ENCODE data around the gene MAJIN. TPM values are rescaled to one million over a fixed set of nuclear protein-coding genes. Genes with fewer than 3 reads are reported as not detected.
A peak's percentile ranks its signal among the peaks of the same experiment; 100 is the strongest.
"Not testable (repeated sequence)": the region's sequence is repeated elsewhere in the genome, so short reads cannot be mapped to it uniquely, and the experiment has no call there.

MAJIN gene
- total RNA-seq, 1 experiment from 2014 or later, result not detected

DNA sequence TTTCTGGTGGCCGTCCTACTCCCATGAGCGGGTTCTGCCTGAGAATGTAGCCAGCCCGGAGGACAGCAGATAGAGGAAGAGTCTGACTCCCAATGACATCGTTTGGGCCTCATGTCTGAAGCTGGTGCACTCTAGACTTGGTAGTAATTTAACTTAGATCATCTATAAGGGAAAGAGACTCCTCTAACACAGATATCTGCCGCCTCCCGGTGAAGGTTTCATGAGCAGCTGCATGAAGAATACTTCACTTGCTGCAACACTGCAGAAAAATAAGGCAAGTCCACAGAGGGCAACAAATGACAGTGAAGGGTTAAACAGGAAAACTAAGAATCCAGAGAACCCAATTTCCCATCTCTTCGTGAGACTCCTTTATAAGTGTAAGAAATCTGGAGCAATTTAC, 36.1 kb upstream of the MAJIN start:
- no peaks in the 10 kb centered on the region for H3K36me3 Mint-ChIP-seq (ENCODE audit: insufficient read depth, unreplicated experiment)
- no peak for DNase-seq (ENCODE audit: unreplicated experiment)
- ChIA-PET CTCF (interaction anchor here (0.6 to 2.2 kb wide), 5 partner anchors 9 to 229 kb away, joined by 3 to 8 read pairs (median 4); partner anchors contain the start of gene BATF2), POLR2A (interaction anchor here (1.0 to 2.1 kb wide), 7 partner anchors 20 to 229 kb away, joined by 3 to 16 read pairs (median 5); partner anchors contain the start of genes ATG2A, FAU, MRPL49 and PPP2R5B)
- intact Hi-C loops (cut with micrococcal nuclease), result loop anchor here (1.0 kb wide), 1 partner anchor 161 kb away; no protein-coding TSS in a partner anchor
- BruUV-seq (replicated peaks), result no TSS peak
- H3K27ac Mint-ChIP-seq (ENCODE audit: low read depth, unreplicated experiment), result peak overlapping the region; percentile 95
- TF ChIP-seq, protein P1, sequence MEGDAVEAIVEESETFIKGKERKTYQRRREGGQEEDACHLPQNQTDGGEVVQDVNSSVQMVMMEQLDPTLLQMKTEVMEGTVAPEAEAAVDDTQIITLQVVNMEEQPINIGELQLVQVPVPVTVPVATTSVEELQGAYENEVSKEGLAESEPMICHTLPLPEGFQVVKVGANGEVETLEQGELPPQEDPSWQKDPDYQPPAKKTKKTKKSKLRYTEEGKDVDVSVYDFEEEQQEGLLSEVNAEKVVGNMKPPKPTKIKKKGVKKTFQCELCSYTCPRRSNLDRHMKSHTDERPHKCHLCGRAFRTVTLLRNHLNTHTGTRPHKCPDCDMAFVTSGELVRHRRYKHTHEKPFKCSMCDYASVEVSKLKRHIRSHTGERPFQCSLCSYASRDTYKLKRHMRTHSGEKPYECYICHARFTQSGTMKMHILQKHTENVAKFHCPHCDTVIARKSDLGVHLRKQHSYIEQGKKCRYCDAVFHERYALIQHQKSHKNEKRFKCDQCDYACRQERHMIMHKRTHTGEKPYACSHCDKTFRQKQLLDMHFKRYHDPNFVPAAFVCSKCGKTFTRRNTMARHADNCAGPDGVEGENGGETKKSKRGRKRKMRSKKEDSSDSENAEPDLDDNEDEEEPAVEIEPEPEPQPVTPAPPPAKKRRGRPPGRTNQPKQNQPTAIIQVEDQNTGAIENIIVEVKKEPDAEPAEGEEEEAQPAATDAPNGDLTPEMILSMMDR (IDR thresholded peaks at IDR 0.05; ENCODE audit: unreplicated experiment), result no peak
- no peaks in the 10 kb centered on the region for H3K9me3 Mint-ChIP-seq (ENCODE audit: unreplicated experiment)
- H3K27me3 Mint-ChIP-seq (ENCODE audit: insufficient read depth, unreplicated experiment), result no peaks in the 10 kb centered on the region
- peaks cover 3% of the 10 kb centered on the region for H3K4me1 Mint-ChIP-seq (ENCODE audit: insufficient read depth, unreplicated experiment)
- no peak overlapping the region for H3K4me3 Mint-ChIP-seq (ENCODE audit: unreplicated experiment)

DNA sequence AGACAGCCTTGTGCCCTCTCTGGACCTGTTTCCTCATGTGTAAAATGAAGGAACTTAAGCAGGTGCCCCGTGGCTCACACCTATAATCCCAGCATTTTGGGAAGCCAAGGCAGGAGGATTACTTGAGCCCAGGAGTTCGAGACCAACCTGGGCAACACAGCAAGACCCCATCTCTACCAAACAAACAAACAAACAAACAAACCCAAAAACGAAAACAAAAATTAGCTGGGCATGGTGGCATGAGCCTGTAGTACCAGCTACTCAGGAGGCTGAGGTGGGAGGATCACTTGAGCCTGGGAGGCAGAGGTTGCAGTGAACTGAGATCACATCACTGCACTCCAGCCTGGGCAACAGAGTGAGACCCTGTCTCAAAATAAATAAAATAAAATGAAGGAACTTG, 32.1 kb upstream of the MAJIN start:
- H3K27me3 Mint-ChIP-seq (ENCODE audit: insufficient read depth, unreplicated experiment); DNase-seq (ENCODE audit: unreplicated experiment); H3K36me3 Mint-ChIP-seq (ENCODE audit: insufficient read depth, unreplicated experiment); H3K4me3 Mint-ChIP-seq (ENCODE audit: unreplicated experiment); H3K27ac Mint-ChIP-seq (ENCODE audit: low read depth, unreplicated experiment); BruUV-seq (replicated peaks); intact Hi-C loops (cut with micrococcal nuclease); H3K9me3 Mint-ChIP-seq (ENCODE audit: unreplicated experiment); H3K4me1 Mint-ChIP-seq (ENCODE audit: insufficient read depth, unreplicated experiment): not testable (repeated sequence)
- ChIA-PET POLR2A (interaction anchor here (1.7 kb wide), 1 partner anchor 11 kb away, joined by 4 read pairs; no protein-coding TSS in a partner anchor), CTCF (interaction anchor here (0.8 to 2.0 kb wide), 2 partner anchors 10 to 73 kb away, joined by 3 to 8 read pairs; partner anchors contain the start of gene ARL2)

- H3K9me3 Mint-ChIP-seq (ENCODE audit: unreplicated experiment), result no peaks in the 10 kb centered on the region
- no TSS peak for BruUV-seq (replicated peaks)
- TF ChIP-seq, protein P1 (IDR thresholded peaks at IDR 0.05; ENCODE audit: unreplicated experiment), result no peak
- no peaks in the 10 kb centered on the region for H3K4me1 Mint-ChIP-seq (ENCODE audit: insufficient read depth, unreplicated experiment)
- no peak overlapping the region for H3K27ac Mint-ChIP-seq (ENCODE audit: low read depth, unreplicated experiment)
- H3K4me3 Mint-ChIP-seq (ENCODE audit: unreplicated experiment), result no peak overlapping the region
- no peaks in the 10 kb centered on the region for H3K27me3 Mint-ChIP-seq (ENCODE audit: insufficient read depth, unreplicated experiment)
- CTCF ChIA-PET, result no interaction called here
- POLR2A ChIA-PET, result interaction anchor here (1.7 kb wide), 1 partner anchor 10 kb away, joined by 4 read pairs; no protein-coding TSS in a partner anchor
- no peak for DNase-seq (ENCODE audit: unreplicated experiment)
- intact Hi-C loops (cut with micrococcal nuclease), result no loop called here
- no peaks in the 10 kb centered on the region for H3K36me3 Mint-ChIP-seq (ENCODE audit: insufficient read depth, unreplicated experiment)
Measured at GRCh38 chr11:65003282-65003681, 31.4 kb upstream of the MAJIN start.

- Mint-ChIP-seq H3K4me1 (ENCODE audit: insufficient read depth, unreplicated experiment) (no peaks in the 10 kb centered on the region), H3K36me3 (ENCODE audit: insufficient read depth, unreplicated experiment) (no peaks in the 10 kb centered on the region), H3K9me3 (ENCODE audit: unreplicated experiment) (no peaks in the 10 kb centered on the region), H3K27ac (ENCODE audit: low read depth, unreplicated experiment) (no peak overlapping the region), H3K4me3 (ENCODE audit: unreplicated experiment) (no peak overlapping the region), H3K27me3 (ENCODE audit: insufficient read depth, unreplicated experiment) (no peaks in the 10 kb centered on the region)
- ChIA-PET POLR2A (interaction anchor here (1.7 kb wide), 1 partner anchor 9 kb away, joined by 4 read pairs; no protein-coding TSS in a partner anchor), CTCF (interaction anchor here (1.1 kb wide), 1 partner anchor 11 kb away, joined by 4 read pairs; the partner anchor contains the start of gene ARL2)
- intact Hi-C loops (cut with micrococcal nuclease), result no loop called here
- no TSS peak for BruUV-seq (replicated peaks)
- TF ChIP-seq, protein P1 (IDR thresholded peaks at IDR 0.05; ENCODE audit: unreplicated experiment), result no peak
- no peak for DNase-seq (ENCODE audit: unreplicated experiment)
Measured at GRCh38 chr11:65002706-65003105, 30.8 kb upstream of the MAJIN start.

Measured in MCF 10A (cell line).